ENCODE data around the gene TMPRSS13.

The TMPRSS13 gene

DNA sequence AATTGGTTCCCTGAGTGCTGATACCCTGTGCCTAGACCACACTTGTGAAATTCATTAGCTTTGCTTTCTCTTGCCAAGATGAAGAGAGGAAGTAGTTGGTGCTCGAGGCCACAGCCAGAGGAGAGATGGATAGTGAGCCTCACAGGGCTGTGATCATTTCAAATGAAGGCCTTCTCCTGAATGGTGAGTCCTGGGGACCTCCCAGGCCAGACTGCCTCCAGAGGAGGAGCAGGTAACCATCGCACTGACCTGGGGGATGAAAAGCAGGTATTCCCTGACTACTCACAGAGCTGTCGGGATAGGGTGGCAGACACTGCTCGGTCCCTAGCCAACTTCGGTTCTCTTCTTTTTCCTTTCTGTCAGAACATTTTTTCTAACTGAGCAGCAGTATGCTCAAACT lies 48.0 kb downstream of the TMPRSS13 start:
- TF ChIP-seq, protein P1, sequence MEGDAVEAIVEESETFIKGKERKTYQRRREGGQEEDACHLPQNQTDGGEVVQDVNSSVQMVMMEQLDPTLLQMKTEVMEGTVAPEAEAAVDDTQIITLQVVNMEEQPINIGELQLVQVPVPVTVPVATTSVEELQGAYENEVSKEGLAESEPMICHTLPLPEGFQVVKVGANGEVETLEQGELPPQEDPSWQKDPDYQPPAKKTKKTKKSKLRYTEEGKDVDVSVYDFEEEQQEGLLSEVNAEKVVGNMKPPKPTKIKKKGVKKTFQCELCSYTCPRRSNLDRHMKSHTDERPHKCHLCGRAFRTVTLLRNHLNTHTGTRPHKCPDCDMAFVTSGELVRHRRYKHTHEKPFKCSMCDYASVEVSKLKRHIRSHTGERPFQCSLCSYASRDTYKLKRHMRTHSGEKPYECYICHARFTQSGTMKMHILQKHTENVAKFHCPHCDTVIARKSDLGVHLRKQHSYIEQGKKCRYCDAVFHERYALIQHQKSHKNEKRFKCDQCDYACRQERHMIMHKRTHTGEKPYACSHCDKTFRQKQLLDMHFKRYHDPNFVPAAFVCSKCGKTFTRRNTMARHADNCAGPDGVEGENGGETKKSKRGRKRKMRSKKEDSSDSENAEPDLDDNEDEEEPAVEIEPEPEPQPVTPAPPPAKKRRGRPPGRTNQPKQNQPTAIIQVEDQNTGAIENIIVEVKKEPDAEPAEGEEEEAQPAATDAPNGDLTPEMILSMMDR (IDR thresholded peaks at IDR 0.05; ENCODE audit: insufficient read depth, low read depth, low read length, missing control alignments) = no peak
- DNase-seq (ENCODE audit: low read depth) = no peak
- H3K4me3 ChIP-seq (ENCODE audit: low read length) = no peak overlapping the region

DNA sequence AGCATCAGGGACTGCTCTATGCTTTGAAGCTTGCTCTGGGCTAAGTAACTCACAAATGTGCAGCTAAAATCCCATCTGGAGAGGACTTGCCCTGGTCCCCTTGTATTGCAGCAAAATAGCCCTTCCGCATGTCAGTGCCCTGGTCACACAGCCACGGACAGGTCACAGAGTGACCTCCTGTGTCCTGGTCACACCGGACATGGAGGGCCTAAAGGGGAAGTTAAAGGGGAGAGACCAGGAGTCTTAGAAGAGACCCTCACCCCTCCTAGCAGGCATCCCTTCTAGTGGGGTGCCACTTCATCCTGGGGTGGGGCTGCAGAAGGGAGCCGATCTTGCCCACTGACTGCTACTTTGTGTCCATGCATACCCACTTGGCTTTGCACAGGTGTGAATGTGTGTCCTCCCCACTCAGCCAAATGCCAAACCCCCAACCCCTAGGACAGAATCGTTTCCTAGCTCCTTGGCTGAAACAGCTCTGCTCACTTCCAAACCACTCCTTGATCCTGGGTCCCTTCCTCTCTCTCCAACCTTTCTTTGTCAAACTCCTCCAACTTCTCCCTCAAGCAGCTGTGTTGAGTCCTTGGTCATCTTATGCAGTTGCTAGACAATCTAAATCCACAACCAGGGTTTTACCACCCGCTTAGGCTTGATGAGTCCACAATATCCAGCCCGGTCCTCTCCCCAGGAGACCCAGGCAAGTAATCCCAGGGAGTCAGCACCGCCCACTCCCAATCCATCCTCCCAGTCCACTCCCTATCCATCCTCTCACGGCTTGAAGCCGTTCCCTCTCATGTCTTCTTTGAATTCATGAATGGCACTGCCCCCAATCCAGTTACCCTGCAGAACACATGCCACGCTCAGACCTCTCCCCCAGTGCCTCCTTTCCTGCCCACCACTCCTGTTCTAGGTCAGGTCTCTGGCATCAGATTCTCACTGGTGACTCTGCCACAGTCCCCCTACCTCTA lies 49.4 kb downstream of the TMPRSS13 start:
- no peak for DNase-seq (ENCODE audit: low read depth)
- TF ChIP-seq, protein P1 (IDR thresholded peaks at IDR 0.05; ENCODE audit: insufficient read depth, low read depth, low read length, missing control alignments) = no peak
- no peak overlapping the region for H3K4me3 ChIP-seq (ENCODE audit: low read length)

DNA sequence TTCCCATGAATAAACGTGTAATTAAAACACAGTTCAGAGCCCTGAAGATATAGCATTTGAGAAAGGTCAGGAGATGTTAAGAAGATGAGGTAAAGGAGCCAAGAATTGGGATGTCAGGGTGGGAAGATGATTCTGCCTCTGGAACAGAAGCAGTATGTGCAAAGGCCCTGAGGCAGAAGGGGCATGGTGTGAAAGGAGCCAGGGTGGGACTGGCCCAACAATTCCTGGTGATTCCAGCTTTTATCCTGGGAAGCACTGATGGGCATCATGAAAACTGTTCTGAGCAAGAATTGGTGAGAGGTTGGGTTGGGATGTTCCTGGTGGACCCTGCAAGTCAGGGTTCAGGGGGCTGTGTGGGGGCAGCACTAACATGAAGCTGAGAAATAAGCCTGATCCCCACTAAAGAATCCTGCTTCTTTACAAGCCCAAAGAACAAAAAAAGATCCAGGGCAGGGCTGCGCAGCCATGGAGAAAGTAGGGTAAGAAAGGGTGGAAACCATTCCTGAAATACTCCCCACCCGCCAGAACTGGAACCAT lies 50.2 kb downstream of the TMPRSS13 start:
- DNase-seq (ENCODE audit: low read depth) = no peak
- TF ChIP-seq, protein P1 (IDR thresholded peaks at IDR 0.05; ENCODE audit: insufficient read depth, low read depth, low read length, missing control alignments) = no peak
- no peak overlapping the region for H3K4me3 ChIP-seq (ENCODE audit: low read length)

DNA sequence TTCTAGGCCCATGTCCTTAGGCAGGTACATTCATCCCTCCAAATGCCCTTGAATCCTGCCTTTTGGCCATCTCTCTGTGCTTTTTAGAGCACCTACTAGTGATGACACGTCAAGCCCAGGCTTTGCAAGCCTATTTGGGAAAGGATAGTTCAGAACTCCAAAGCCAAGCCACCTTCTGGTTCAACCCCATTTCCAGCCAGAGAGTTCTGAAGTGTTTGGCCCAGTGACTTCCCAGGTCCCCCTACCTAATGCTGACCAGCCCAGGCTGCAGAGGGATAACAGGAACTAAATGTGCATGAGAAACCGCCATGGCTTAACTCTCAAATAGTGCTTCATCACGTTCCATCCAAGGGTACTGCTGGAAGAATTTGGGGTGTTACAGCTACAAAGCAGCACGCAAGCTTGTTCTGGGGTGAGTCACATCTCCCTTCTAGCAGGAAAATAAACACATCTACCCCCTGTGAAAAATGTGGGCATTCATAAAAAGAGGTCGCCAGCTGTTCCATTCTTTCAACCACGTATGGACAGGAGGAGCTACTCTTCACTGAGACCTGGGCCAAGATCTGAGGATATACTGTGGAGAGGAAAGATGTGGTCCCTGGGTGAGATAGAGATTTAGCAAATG lies 50.8 kb downstream of the TMPRSS13 start:
- DNase-seq (ENCODE audit: low read depth) = no peak
- no peak overlapping the region for H3K4me3 ChIP-seq (ENCODE audit: low read length)
- TF ChIP-seq, protein P1 (IDR thresholded peaks at IDR 0.05; ENCODE audit: insufficient read depth, low read depth, low read length, missing control alignments) = no peak

DNA sequence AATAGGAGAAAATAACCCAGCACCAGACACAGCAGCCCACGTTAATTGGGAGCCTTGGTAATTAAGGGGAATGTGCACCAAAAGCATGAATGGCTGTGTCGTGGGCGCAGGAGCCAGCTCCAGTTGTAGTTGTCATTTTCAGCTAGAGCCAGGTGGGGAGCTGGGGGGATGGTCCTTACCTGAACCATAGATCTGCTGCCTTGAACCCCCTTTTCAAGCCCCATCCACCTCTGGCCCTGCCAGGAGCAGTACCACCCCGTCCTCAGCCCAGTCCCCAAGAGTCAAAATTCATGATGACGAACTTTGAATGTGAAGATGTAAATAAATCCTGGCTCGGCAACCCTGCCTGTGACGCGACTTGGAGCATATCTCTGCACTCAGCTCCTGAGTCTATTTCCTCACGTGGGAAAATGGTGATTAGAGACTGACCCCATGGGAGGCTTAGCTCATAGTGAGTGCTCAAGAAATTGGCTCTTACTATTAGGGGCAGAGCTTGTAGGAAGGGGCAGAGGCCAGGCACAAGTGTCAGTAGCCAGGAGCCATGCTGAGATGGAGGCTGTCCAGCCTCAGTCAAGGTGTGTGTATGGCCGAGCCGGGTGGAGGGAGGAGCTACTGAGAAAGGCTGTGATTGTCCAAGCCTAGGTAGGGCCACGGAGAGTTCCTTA lies 52.0 kb downstream of the TMPRSS13 start:
- TF ChIP-seq, protein P1 (IDR thresholded peaks at IDR 0.05; ENCODE audit: insufficient read depth, low read depth, low read length, missing control alignments) = no peak
- H3K4me3 ChIP-seq (ENCODE audit: low read length) = no peak overlapping the region
- no peak for DNase-seq (ENCODE audit: low read depth)

DNA sequence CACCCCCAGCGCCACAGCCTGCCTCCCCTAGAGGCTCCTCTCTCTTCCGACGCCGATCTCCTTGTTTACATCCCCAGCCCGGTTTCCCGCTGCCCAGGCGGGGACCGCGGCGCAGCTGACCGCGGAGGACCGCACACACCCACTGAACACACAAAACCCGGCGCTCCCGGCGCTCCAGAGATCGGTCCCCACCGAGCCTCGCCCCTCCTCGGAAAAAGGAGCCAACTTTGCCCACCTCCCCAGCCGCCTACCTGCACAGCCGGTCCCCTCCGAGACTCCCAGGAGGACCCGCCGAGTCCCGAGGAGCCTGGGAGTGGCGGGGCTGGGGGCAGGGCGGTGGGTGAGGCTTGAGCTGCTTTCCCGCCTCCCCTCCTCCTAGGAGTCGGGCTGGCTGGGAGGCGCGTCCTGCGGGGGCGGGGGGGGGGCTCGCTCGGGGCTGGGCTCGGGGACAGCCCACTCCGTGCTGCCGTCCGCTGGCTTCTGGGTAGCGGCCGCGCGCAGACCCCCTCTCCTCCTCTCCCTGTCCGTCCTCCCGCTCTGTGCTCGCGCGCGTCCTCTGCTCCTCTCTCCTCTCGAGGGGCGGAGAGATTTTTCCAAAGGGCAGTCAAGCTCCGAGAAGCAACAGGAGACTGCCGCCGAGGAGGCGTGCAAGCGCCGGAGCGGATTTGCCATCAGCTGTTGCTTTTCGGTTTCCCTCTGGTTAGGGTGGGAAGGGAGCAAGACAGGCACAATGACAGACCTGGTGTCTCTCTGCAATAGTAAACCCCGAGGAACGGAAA lies 52.7 kb downstream of the TMPRSS13 start, which contains the start of gene FXYD6:
Gene FXYD6, minus strand, starts transcription at position 318 of the 779 bp plus-strand sequence. CDS start 33,882 bp downstream, outside the sequence.
- TF ChIP-seq, protein P1 (IDR thresholded peaks at IDR 0.05; ENCODE audit: insufficient read depth, low read depth, low read length, missing control alignments) = no peak
- H3K4me3 ChIP-seq (ENCODE audit: low read length) = peak within 1 kb of the TSS; percentile 22
- DNase-seq (ENCODE audit: low read depth) = no peak

Measured in epithelial cell of esophagus (primary cell).